ENCODE measurements around the gene TMEM208. TPM values are rescaled to one million over a fixed set of nuclear protein-coding genes. Genes with fewer than 3 reads are reported as not detected.

Gene TMEM208
- total and polyA plus RNA-seq, 4 donors, result 22.1 to 196 (median 93.8) TPM

DNA sequence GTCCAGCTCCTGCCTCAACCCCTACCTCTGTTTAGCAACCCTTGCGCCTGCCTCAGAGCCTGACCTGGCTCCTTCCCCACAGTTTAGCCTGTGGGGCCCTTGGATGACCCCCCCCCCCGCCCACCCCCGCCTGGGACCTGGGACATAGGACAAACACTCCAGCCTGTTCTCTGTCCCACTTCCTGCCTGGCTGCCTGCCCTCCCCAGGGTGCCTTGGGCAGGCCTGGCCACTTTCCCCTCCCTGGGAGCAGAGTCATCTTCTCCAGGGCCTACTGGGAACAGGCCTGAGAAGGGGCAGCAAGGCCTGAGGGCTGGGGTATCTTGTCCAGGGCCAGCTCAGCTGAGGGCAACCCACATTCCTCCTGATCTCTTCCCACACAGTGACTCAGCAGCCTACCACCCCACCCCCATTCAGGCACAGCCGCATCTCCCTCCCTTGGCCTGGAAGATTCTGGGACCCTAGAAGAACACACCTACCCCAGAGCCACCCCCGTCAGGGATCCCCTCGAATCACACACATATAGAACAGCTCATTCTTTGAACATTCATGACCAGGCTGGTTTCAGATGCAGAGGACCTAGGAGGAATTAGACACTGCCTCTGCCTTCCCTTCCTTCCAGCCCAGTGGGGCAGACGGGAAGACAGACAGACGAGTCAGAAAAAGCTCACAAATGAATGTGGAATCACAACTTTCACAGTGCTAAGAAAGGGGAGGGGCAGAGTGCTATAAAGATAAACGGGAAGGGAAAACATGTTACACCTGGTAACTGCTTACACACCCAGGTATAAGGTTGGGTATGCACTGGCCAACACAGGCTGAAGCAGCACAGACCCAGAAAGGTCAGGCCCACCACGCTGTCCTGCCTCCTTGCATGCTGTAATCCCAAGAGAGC, 14.3 kb downstream of the TMEM208 start:
- WGBS, 2 donors, result 37 to 69% methylated on average over 10 of the region's 10 CpGs
- Histone ChIP-seq H3K9ac (ENCODE audit: insufficient read depth in 1 of 2, low read length in 2 of 2) (peak overlapping the region in 1 of 2 donors; percentile 49), H3K4me3 (no peak overlapping the region), H3K9me3 (ENCODE audit: control insufficient read depth in 4 of 4, insufficient read depth in 3 of 4, low read length in 3 of 4) (no peaks in the 10 kb centered on the region), H3K27me3 (ENCODE audit: control insufficient read depth in 3 of 3, insufficient read depth in 3 of 3, low read length in 2 of 3) (no peaks in the 10 kb centered on the region), H3K36me3 (ENCODE audit: control insufficient read depth in 4 of 4, insufficient read depth in 4 of 4, low read length in 4 of 4) (peaks cover 0 to 52% (median 33%) of the 10 kb centered on the region in 4 donors), H3K4me1 (ENCODE audit: control insufficient read depth in 5 of 5, insufficient read depth in 5 of 5, low read length in 5 of 5) (peaks cover 15 to 55% (median 48%) of the 10 kb centered on the region in 5 donors), H3K27ac (ENCODE audit: low read depth in 1 of 2, low read length in 1 of 2) (peak overlapping the region; percentile 83 to 87)
- ATAC-seq (ENCODE audit: insufficient read depth, low FRiP score) (peak; percentile 27), DNase-seq (peak; percentile 52 to 75 (median 57))
- TF ChIP-seq CTCF (IDR thresholded peaks at IDR 0.05; ENCODE audit: control extremely low read depth, extremely low read depth), result no peak

DNA sequence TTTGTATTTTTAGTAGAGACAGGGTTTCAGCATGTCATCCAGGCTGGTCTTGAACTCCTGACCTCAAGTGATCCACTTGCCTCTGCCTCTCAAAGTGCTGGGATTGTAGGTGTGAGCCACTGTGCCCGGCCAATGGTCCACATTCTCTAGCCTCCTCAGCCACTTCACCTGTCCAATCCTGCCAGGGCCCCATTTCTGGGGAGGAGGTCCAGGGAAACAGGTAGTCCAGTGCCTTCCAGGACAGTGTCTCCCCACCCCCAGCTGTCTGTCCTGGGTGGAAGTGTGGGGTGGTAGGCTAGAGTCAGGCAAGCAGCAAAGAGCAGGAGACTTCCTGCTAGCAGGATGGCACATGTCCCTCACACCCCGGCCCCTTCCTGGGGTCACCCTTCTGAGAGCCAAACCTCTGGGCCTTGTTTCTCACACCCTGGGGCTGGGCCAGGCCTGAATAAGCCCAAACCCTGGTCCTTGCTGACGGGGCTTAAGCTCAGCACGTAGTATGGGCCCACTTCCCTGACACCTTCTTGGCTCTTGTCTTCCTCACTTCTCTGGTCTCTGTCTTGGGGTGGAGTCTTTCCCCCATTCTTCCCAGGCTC, 15.3 kb downstream of the TMEM208 start:
- Histone ChIP-seq H3K27ac (ENCODE audit: low read depth in 1 of 2, low read length in 1 of 2) (peak overlapping the region; percentile 83 to 87), H3K4me1 (ENCODE audit: control insufficient read depth in 5 of 5, insufficient read depth in 5 of 5, low read length in 5 of 5) (peaks cover 15 to 55% (median 48%) of the 10 kb centered on the region in 5 donors), H3K4me3 (no peak overlapping the region), H3K36me3 (ENCODE audit: control insufficient read depth in 4 of 4, insufficient read depth in 4 of 4, low read length in 4 of 4) (peaks cover 0 to 47% (median 25%) of the 10 kb centered on the region in 4 donors), H3K27me3 (ENCODE audit: control insufficient read depth in 3 of 3, insufficient read depth in 3 of 3, low read length in 2 of 3) (no peaks in the 10 kb centered on the region), H3K9me3 (ENCODE audit: control insufficient read depth in 4 of 4, insufficient read depth in 3 of 4, low read length in 3 of 4) (no peaks in the 10 kb centered on the region), H3K9ac (ENCODE audit: insufficient read depth in 1 of 2, low read length in 2 of 2) (no peak overlapping the region)
- 52 to 54% methylated on average over 4 of the region's 4 CpGs for WGBS, 2 donors
- ATAC-seq (ENCODE audit: insufficient read depth, low FRiP score) (no peak), DNase-seq (peak; percentile 98 to 99 (median 99))
- TF ChIP-seq CTCF (IDR thresholded peaks at IDR 0.05; ENCODE audit: control extremely low read depth, extremely low read depth), result no peak

GRCh38 chr16:67243481-67243880, 16.6 kb downstream of the TMEM208 start:
- Histone ChIP-seq H3K9me3 (ENCODE audit: control insufficient read depth in 4 of 4, insufficient read depth in 3 of 4, low read length in 3 of 4) (no peaks in the 10 kb centered on the region), H3K36me3 (ENCODE audit: control insufficient read depth in 4 of 4, insufficient read depth in 4 of 4, low read length in 4 of 4) (peaks cover 0 to 35% (median 14%) of the 10 kb centered on the region in 4 donors), H3K4me1 (ENCODE audit: control insufficient read depth in 5 of 5, insufficient read depth in 5 of 5, low read length in 5 of 5) (peaks cover 15 to 63% (median 49%) of the 10 kb centered on the region in 5 donors), H3K9ac (ENCODE audit: insufficient read depth in 1 of 2, low read length in 2 of 2) (peak overlapping the region in 1 of 2 donors; percentile 36), H3K27ac (ENCODE audit: low read depth in 1 of 2, low read length in 1 of 2) (peak overlapping the region; percentile 96 to 98), H3K27me3 (ENCODE audit: control insufficient read depth in 3 of 3, insufficient read depth in 3 of 3, low read length in 2 of 3) (no peaks in the 10 kb centered on the region), H3K4me3 (no peak overlapping the region)
- no peak for TF ChIP-seq CTCF (IDR thresholded peaks at IDR 0.05; ENCODE audit: control extremely low read depth, extremely low read depth)
- DNase-seq (peak in 1 of 3 donors; percentile 44), ATAC-seq (ENCODE audit: insufficient read depth, low FRiP score) (no peak)
- 50 to 52% methylated on average over 4 of the region's 4 CpGs for WGBS, 2 donors

Measured in lung (tissue), 12 donors.